ENCODE measurements around the gene TDRD7. TPM values are rescaled to one million over a fixed set of nuclear protein-coding genes. Genes with fewer than 3 reads are reported as not detected.

Gene TDRD7
- total and polyA plus RNA-seq, 9 of the 15 experiments (the other 6 are each of a cell fraction or from before 2014, with no cell fraction given): 2.2 to 7.7 (median 5.2) TPM

DNA sequence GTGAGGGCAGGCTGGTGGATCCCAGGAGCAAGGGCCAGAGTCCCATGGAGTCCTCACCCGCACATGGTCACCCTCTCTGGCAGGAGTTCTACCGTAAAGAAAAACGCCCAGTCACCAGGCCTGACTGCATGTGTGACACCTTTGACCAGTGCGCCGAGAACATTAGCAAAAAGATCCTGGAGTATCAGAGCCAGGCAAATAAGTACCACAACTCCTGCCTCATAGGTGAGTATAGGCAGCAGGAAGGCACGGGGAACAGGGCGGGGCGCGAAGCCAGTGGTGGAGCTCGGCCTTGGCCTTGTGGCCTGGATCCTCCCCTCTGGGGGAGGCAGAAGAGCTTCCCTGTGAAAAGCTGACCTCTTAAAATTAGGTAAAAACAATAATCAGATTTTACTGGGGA, 45.4 kb upstream of the TDRD7 start:
- Histone ChIP-seq H3K9ac (ENCODE audit: insufficient read depth in 1 of 2, low read depth in 2 of 2, low read length in 2 of 2) (peak overlapping the region in 1 of 2 experiments; percentile 33; a peak in 1 of 4 replicates), H3K4me3 (no peak overlapping the region), H3K79me2 (ENCODE audit: control insufficient read depth, insufficient read depth, low read length) (no peaks in the 10 kb centered on the region), H4K20me1 (replicated peaks; ENCODE audit: control insufficient read depth, insufficient read depth, low read length) (no peaks in the 10 kb centered on the region), H2AFZ (ENCODE audit: low read depth, low read length) (no peak overlapping the region), H3K4me2 (ENCODE audit: insufficient read depth, low read length) (no peak overlapping the region), H3K4me1 (replicated peaks in 1 of 2; ENCODE audit: control insufficient read depth in 2 of 2, insufficient read depth in 2 of 2, low read length in 2 of 2) (peaks cover 17 to 18% of the 10 kb centered on the region in 2 experiments), H3K27ac (ENCODE audit: extremely low read depth, low read depth, low read length) (no peak overlapping the region), H3K9me1 (ENCODE audit: control insufficient read depth, insufficient read depth, low read length) (no peaks in the 10 kb centered on the region), H3K9me3 (replicated peaks; ENCODE audit: control insufficient read depth, insufficient read depth, low read depth, low read length) (0 out of 2 replicates have a peak, but pooled peaks cover 4% of the 10 kb centered on the region), H3K36me3 (ENCODE audit: control insufficient read depth, insufficient read depth, low read length) (no peaks in the 10 kb centered on the region), H3K27me3 (ENCODE audit: control insufficient read depth in 2 of 2, insufficient read depth in 2 of 2, low read length in 2 of 2) (no peaks in the 10 kb centered on the region)
- intact Hi-C loops (cut with micrococcal nuclease): no loop called here
- FAIRE-seq (no peak), DNase-seq (ENCODE audit: extremely low read depth in 1 of 4, low spot score in 3 of 4) (no peak), ATAC-seq (no peak)
- in situ Hi-C loops (cut with MboI): no loop called here
- no TSS peak for BruUV-seq (replicated peaks)
- ChIA-PET POLR2A (interaction anchor here (0.6 kb wide), 1 partner anchor 9 kb away, joined by 3 read pairs; no protein-coding TSS in a partner anchor), CTCF (ENCODE audit: low intra/inter-chr PET ratio) (no interaction called here)
- 70% methylated on average over 10 of the region's 10 CpGs for WGBS (ENCODE audit: insufficient coverage, low coverage, missing lambda C conversion rate)
- TF ChIP-seq TAL1 (IDR thresholded peaks at IDR 0.05) (no peak), HMGN3 (IDR thresholded peaks at IDR 0.05; ENCODE audit: borderline replicate concordance, extremely low read depth, insufficient read length, low read depth, low read length) (no peak), MEIS2 (IDR thresholded peaks at IDR 0.05; ENCODE audit: partially characterized antibody) (no peak), POLR2G (IDR thresholded peaks at IDR 0.05; ENCODE audit: low read depth, low read length) (no peak), ZNF253 (CRISPR knock-in tag; conservative IDR thresholded peaks at IDR 0.05) (no peak)
- TF ChIP-seq, protein P1, sequence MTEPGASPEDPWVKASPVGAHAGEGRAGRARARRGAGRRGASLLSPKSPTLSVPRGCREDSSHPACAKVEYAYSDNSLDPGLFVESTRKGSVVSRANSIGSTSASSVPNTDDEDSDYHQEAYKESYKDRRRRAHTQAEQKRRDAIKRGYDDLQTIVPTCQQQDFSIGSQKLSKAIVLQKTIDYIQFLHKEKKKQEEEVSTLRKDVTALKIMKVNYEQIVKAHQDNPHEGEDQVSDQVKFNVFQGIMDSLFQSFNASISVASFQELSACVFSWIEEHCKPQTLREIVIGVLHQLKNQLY (CRISPR knock-in tag; conservative IDR thresholded peaks at IDR 0.05): no peak
- TF ChIP-seq, protein P2, sequence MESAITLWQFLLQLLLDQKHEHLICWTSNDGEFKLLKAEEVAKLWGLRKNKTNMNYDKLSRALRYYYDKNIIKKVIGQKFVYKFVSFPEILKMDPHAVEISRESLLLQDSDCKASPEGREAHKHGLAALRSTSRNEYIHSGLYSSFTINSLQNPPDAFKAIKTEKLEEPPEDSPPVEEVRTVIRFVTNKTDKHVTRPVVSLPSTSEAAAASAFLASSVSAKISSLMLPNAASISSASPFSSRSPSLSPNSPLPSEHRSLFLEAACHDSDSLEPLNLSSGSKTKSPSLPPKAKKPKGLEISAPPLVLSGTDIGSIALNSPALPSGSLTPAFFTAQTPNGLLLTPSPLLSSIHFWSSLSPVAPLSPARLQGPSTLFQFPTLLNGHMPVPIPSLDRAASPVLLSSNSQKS (CRISPR knock-in tag; IDR thresholded peaks at IDR 0.05): no peak
- TF ChIP-seq, protein P3, sequence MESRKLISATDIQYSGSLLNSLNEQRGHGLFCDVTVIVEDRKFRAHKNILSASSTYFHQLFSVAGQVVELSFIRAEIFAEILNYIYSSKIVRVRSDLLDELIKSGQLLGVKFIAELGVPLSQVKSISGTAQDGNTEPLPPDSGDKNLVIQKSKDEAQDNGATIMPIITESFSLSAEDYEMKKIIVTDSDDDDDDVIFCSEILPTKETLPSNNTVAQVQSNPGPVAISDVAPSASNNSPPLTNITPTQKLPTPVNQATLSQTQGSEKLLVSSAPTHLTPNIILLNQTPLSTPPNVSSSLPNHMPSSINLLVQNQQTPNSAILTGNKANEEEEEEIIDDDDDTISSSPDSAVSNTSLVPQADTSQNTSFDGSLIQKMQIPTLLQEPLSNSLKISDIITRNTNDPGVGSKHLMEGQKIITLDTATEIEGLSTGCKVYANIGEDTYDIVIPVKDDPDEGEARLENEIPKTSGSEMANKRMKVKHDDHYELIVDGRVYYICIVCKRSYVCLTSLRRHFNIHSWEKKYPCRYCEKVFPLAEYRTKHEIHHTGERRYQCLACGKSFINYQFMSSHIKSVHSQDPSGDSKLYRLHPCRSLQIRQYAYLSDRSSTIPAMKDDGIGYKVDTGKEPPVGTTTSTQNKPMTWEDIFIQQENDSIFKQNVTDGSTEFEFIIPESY (CRISPR knock-in tag; IDR thresholded peaks at IDR 0.05): peak; percentile 50; the same call in 1 of the 2 replicates

Measured in K562 (cell line).